Testis (tissue), 2 donors: ENCODE results near the gene BTBD10.

ENCODE experiments used
- CTCF ChIP-seq, 3 experiments: fragments of 450-650 bp in 2 of 3; fragments of 200-600 bp in 1 of 3; sonication (generic) in 1 of 3; IDR thresholded peaks; one replicate each; pipeline ENCODE4 v1.5.1; 2016 to 2019; ENCODE audit warnings: antibody characterized with exemption in 3 of 3, mild to moderate bottlenecking in 2 of 3, moderate library complexity in 1 of 3
- POLR2A ChIP-seq: fragments of 450-650 bp; IDR thresholded peaks from one replicate; pipeline ENCODE4 v1.6.1; 2017; ENCODE audit warnings: antibody characterized with exemption, mild to moderate bottlenecking, moderate library complexity

- TF ChIP-seq CTCF (IDR thresholded peaks at IDR 0.05) (no peak), POLR2A (no peak)
Measured at GRCh38 chr11:13373216-13373615, 89.8 kb downstream of the BTBD10 start.
